HCT116 (cell line): ENCODE data around the gene PRDX6. TPM values are rescaled to one million over a fixed set of nuclear protein-coding genes. Genes with fewer than 3 reads are reported as not detected.

ENCODE experiments used
- ATAC-seq: fragments of 200-7000 bp; cut with Tn5 transposase; 2 replicates; pipeline ENCODE4 v1.9.1; 2020; ENCODE audit warnings: mild to moderate bottlenecking, moderate library complexity
- BruUV-seq: library from RNA; stranded (reverse); fragments of 400-500 nt; replicated peaks from 2 replicates; lab custom pipeline; 2021; lab: Mats Ljungman, UMichigan
- CTCF ChIA-PET: fragments of 300-600 bp; sonication (Branson Sonifier 250); formaldehyde crosslinking; loops from one replicate; lab custom pipeline; 2021; ENCODE audit warnings: antibody characterized with exemption; lab: Charles Lee
- POLR2A ChIA-PET: fragments of 300-600, 350-600 bp; sonication (Branson Sonifier 250); formaldehyde crosslinking; loops from one replicate; lab custom pipeline; 2021; ENCODE audit warnings: antibody characterized with exemption; lab: Charles Lee
- RAD21 ChIA-PET, 2 experiments: fragments of 300-600 bp; sonication (Branson Sonifier 250); formaldehyde crosslinking; loops; one replicate each; lab custom pipeline; 2023; ENCODE audit warnings: low total read pairs in 2 of 2; ENCODE audit not compliant: uncharacterized antibody in 2 of 2, unreplicated experiment in 2 of 2, low non-redundant PET in 1 of 2; lab: Charles Lee
- DNase-seq: peaks from one replicate; pipeline ENCODE4 v3.0.0-alpha.2; 2010; ENCODE audit warnings: low read depth, low spot score
- H2AFZ ChIP-seq: fragments of 200-600 bp; shearing (Covaris generic), sonication (generic); 2 replicates; pipeline ENCODE4 v1.6.1; 2017; ENCODE audit warnings: low read depth, mixed run types, mixed read lengths, antibody characterized with exemption, low read length; ENCODE audit not compliant: poor library complexity, severe bottlenecking
- H3K27ac ChIP-seq: 2 replicates; pipeline ENCODE4 v1.5.1; 2012; ENCODE audit warnings: low read depth, low read length
- H3K27me3 ChIP-seq: fragments of 200-600 bp; sonication (generic); 2 replicates; pipeline ENCODE4 v1.6.1; 2016; ENCODE audit warnings: mixed run types, low read length, mixed read lengths; ENCODE audit not compliant: insufficient read depth
- H3K36me3 ChIP-seq, 2 experiments: fragments of 200-500 bp in 1 of 2; fragments of 200-600 bp in 1 of 2; sonication (Bioruptor generic) in 1 of 2; sonication (generic) in 1 of 2; 2 replicates each; pipeline versions ENCODE4 v1.5.1 to v1.6.1; 2014 to 2016; ENCODE audit warnings: low read length in 2 of 2, inconsistent platforms in 1 of 2, mixed read lengths in 1 of 2, mixed run types in 1 of 2; ENCODE audit not compliant: insufficient read depth in 2 of 2, control insufficient read depth in 1 of 2
- H3K4me1 ChIP-seq, 2 experiments: fragments of 200-600 bp in 1 of 2; sonication (generic) in 1 of 2; 2 replicates each; pipeline versions ENCODE4 v1.5.1 to v1.6.1; 2012 to 2017; ENCODE audit warnings: low read length in 2 of 2, inconsistent platforms in 1 of 2, mild to moderate bottlenecking in 1 of 2, mixed read lengths in 1 of 2, mixed run types in 1 of 2, moderate library complexity in 1 of 2; ENCODE audit not compliant: insufficient read depth in 2 of 2, control insufficient read depth in 1 of 2
- H3K4me2 ChIP-seq: fragments of 200-600 bp; sonication (generic); 2 replicates; pipeline ENCODE4 v1.6.1; 2017; ENCODE audit warnings: mixed run types, low read length, mixed read lengths
- H3K4me3 ChIP-seq, 2 experiments: fragments of 200-600 bp in 1 of 2; sonication (generic) in 1 of 2; replicated peaks in 1 of 2; 2 replicates each; pipeline ENCODE4 v1.5.1; 2011 to 2016; ENCODE audit warnings: low read length in 2 of 2, control low read depth in 1 of 2, low read depth in 1 of 2, mild to moderate bottlenecking in 1 of 2, mixed read lengths in 1 of 2, mixed run types in 1 of 2
- H3K79me2 ChIP-seq: fragments of 200-600 bp; sonication (generic); 2 replicates; pipeline ENCODE4 v1.6.1; 2017; ENCODE audit warnings: mild to moderate bottlenecking, mixed run types, low read length, moderate library complexity, mixed read lengths; ENCODE audit not compliant: insufficient read depth
- H3K9ac ChIP-seq: fragments of 200-600 bp; sonication (generic); 2 replicates; pipeline ENCODE4 v1.6.1; 2016; ENCODE audit warnings: low read length, mixed read lengths
- H3K9me2 ChIP-seq: fragments of 200-600 bp; sonication (generic), shearing (Covaris generic); 2 replicates; pipeline ENCODE4 v1.6.1; 2017; ENCODE audit warnings: mixed run types, mild to moderate bottlenecking, moderate library complexity; ENCODE audit not compliant: insufficient read depth
- H3K9me3 ChIP-seq, 2 experiments: fragments of 200-500 bp in 1 of 2; fragments of 200-600 bp in 1 of 2; sonication (Bioruptor generic) in 1 of 2; sonication (generic) in 1 of 2; 2 replicates each; pipeline ENCODE4 v1.6.1; 2014 to 2017; ENCODE audit warnings: low read length in 2 of 2, mixed read lengths in 2 of 2, inconsistent platforms in 1 of 2, low read depth in 1 of 2, mild to moderate bottlenecking in 1 of 2, mixed run types in 1 of 2, moderate library complexity in 1 of 2; ENCODE audit not compliant: control insufficient read depth in 1 of 2, insufficient read depth in 1 of 2
- H4K20me1 ChIP-seq: fragments of 200-600 bp; sonication (generic), shearing (Covaris generic); 2 replicates; pipeline ENCODE4 v1.6.1; 2017; ENCODE audit warnings: mixed run types, mild to moderate bottlenecking, moderate library complexity; ENCODE audit not compliant: insufficient read depth
- CBX3 ChIP-seq: IDR thresholded peaks from 2 replicates; pipeline ENCODE4 v1.6.1; 2012; ENCODE audit warnings: low read depth
- CEBPB ChIP-seq: IDR thresholded peaks from 2 replicates; pipeline ENCODE4 v1.6.1; 2012; ENCODE audit warnings: low read depth
- EZH2 ChIP-seq: fragments of 200-600 bp; sonication (generic); IDR thresholded peaks from 2 replicates; pipeline ENCODE4 v1.6.1; 2017; ENCODE audit warnings: antibody characterized with exemption, mixed run types
- EZH2phosphoT487 ChIP-seq: fragments of 200-600 bp; IDR thresholded peaks from 2 replicates; pipeline ENCODE4 v1.6.1; 2018; ENCODE audit warnings: antibody characterized with exemption, borderline replicate concordance
- POLR2A ChIP-seq: IDR thresholded peaks from 2 replicates; pipeline ENCODE4 v1.7.0; 2011; ENCODE audit warnings: borderline replicate concordance; ENCODE audit not compliant: insufficient read depth, insufficient read length; ENCODE audit errors: extremely low read depth
- POLR2AphosphoS5 ChIP-seq: IDR thresholded peaks from 2 replicates; pipeline ENCODE4 v1.6.1; 2011; ENCODE audit warnings: mild to moderate bottlenecking, low read depth, low read length, moderate library complexity
- RAD21 ChIP-seq: IDR thresholded peaks from 2 replicates; pipeline ENCODE4 v1.6.1; 2012; ENCODE audit warnings: low read depth, mild to moderate bottlenecking
- SIN3A ChIP-seq: IDR thresholded peaks from 2 replicates; pipeline ENCODE4 v1.6.1; 2012; ENCODE audit warnings: low read depth
- SP1 ChIP-seq: IDR thresholded peaks from 2 replicates; pipeline ENCODE4 v1.6.1; 2012; ENCODE audit warnings: low read depth
- SRF ChIP-seq: IDR thresholded peaks from 2 replicates; pipeline ENCODE4 v1.6.1; 2012; ENCODE audit warnings: low read depth
- TCF7L2 ChIP-seq: IDR thresholded peaks from 2 replicates; pipeline ENCODE4 v1.7.0; 2011; ENCODE audit warnings: borderline replicate concordance, inconsistent platforms; ENCODE audit not compliant: insufficient read depth, insufficient read length; ENCODE audit errors: extremely low read depth
- ZFX ChIP-seq: fragments of 450-650 bp; IDR thresholded peaks from 2 replicates; pipeline ENCODE4 v1.6.1; 2017
- ZNF274 ChIP-seq: fragments of 200-500 bp; sonication (Bioruptor generic); IDR thresholded peaks from 2 replicates; pipeline ENCODE4 v1.6.1; 2014; ENCODE audit warnings: mild to moderate bottlenecking, low read depth, low read length, inconsistent platforms
- intact Hi-C: fragments of 100-400 bp; cut with micrococcal nuclease; formaldehyde crosslinking; loops from 2 replicates; pipeline ENCODE4 v1.10.0; 2022
- total RNA-seq: library from RNA; stranded (reverse); gene quantifications from one replicate; pipeline ENCODE4 v1.2.1, GENCODE V29; 2021; ENCODE audit not compliant: unreplicated experiment
- TF ChIP-seq, protein P1 (sequence below), 3 experiments: fragments of 200-600 bp in 1 of 3; sonication (generic) in 1 of 3; IDR thresholded peaks in 2 of 3; conservative IDR thresholded peaks in 1 of 3; 2 replicates each; pipeline ENCODE4 v1.5.1; 2012 to 2017; ENCODE audit warnings: low read depth in 2 of 3, low read length in 2 of 3, antibody characterized with exemption in 1 of 3, borderline replicate concordance in 1 of 3, control low read depth in 1 of 3, mild to moderate bottlenecking in 1 of 3, mixed read lengths in 1 of 3, mixed run types in 1 of 3, moderate library complexity in 1 of 3; ENCODE audit not compliant: insufficient read depth in 1 of 3
- TF ChIP-seq, protein P2 (sequence below): IDR thresholded peaks from 2 replicates; pipeline ENCODE4 v1.6.1; 2012
- TF ChIP-seq, protein P3 (sequence below): IDR thresholded peaks from 2 replicates; pipeline ENCODE4 v1.6.1; 2011; ENCODE audit warnings: mild to moderate bottlenecking, low read length, moderate library complexity; ENCODE audit not compliant: insufficient replicate concordance; ENCODE audit errors: extremely low read depth

PRDX6 gene
- total RNA-seq, 1 experiment from 2014 or later = 286 TPM

DNA sequence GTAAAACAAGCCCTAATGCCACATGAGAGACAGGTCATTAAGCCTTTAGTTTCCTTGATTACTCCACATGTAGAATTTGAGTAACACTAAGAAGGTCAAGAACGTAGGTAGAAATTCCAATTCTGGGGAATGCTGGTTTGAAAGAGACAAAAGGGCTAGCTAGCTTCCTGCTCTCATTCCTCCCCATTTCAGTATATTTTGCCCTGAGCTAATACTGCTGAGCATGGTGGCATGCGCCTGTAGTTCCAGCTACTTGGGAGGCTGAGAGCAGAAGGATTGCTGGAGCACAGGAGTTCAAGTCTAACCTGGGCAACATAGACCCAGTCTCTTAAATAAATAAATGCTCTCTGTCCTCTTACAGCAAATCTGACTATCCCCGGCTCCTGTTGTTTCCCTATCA is 12.8 kb downstream of the PRDX6 start (continued):
- TF ChIP-seq, protein P1, sequence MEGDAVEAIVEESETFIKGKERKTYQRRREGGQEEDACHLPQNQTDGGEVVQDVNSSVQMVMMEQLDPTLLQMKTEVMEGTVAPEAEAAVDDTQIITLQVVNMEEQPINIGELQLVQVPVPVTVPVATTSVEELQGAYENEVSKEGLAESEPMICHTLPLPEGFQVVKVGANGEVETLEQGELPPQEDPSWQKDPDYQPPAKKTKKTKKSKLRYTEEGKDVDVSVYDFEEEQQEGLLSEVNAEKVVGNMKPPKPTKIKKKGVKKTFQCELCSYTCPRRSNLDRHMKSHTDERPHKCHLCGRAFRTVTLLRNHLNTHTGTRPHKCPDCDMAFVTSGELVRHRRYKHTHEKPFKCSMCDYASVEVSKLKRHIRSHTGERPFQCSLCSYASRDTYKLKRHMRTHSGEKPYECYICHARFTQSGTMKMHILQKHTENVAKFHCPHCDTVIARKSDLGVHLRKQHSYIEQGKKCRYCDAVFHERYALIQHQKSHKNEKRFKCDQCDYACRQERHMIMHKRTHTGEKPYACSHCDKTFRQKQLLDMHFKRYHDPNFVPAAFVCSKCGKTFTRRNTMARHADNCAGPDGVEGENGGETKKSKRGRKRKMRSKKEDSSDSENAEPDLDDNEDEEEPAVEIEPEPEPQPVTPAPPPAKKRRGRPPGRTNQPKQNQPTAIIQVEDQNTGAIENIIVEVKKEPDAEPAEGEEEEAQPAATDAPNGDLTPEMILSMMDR (IDR thresholded peaks at IDR 0.05 in 2 of 3, conservative IDR thresholded peaks at IDR 0.05 in 1 of 3; ENCODE audit: borderline replicate concordance in 1 of 3, insufficient read depth in 1 of 3, low read depth in 2 of 3, low read length in 2 of 3) = no peak

DNA sequence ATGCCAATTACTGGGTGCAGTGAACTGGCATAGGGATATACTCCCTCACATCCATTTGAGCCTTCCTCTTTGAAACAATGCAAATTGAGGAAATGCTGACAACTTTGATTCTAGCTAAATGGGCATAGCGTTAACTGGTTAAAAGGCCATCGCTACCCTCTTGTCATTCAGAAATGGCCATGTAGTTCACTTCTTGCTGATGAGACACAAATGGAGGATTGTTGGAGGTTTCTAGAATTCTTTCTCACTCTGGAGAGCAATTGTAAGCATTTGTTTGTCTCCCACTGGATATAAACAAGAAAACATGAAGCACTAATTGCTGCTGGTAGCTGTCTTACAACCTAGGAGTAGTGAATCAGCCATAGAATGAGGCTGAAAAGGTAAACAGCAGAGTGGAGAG is 14.4 kb downstream of the PRDX6 start:
- ChIA-PET RAD21 (no interaction called here), POLR2A (no interaction called here), CTCF (no interaction called here)
- no TSS peak for BruUV-seq
- Histone ChIP-seq H3K4me3 (no peak overlapping the region), H3K27me3 (no peaks in the 10 kb centered on the region), H3K9me2 (no peaks in the 10 kb centered on the region), H4K20me1 (no peaks in the 10 kb centered on the region), H3K9ac (no peak overlapping the region), H3K79me2 (no peaks in the 10 kb centered on the region), H3K4me2 (no peak overlapping the region), H2AFZ (no peak overlapping the region), H3K27ac (no peak overlapping the region), H3K36me3 (peaks cover 14 to 27% of the 10 kb centered on the region in 2 experiments), H3K4me1 (peaks cover 0 to 5% of the 10 kb centered on the region in 2 experiments; a peak in 1 of 4 replicates), H3K9me3 (peaks cover 0 to 9% of the 10 kb centered on the region in 2 experiments; a peak in 1 of 4 replicates)
- ATAC-seq (no peak), DNase-seq (no peak)
- intact Hi-C loops = no loop called here
- no peak for TF ChIP-seq RAD21
- no peak for TF ChIP-seq ZNF274
- TF ChIP-seq, protein P2, sequence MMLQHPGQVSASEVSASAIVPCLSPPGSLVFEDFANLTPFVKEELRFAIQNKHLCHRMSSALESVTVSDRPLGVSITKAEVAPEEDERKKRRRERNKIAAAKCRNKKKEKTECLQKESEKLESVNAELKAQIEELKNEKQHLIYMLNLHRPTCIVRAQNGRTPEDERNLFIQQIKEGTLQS = no peak
- TF ChIP-seq SIN3A = no peak
- no peak for TF ChIP-seq SRF
- no peak for TF ChIP-seq POLR2A
- TF ChIP-seq TCF7L2 = no peak
- no peak for TF ChIP-seq CEBPB
- TF ChIP-seq, protein P3, sequence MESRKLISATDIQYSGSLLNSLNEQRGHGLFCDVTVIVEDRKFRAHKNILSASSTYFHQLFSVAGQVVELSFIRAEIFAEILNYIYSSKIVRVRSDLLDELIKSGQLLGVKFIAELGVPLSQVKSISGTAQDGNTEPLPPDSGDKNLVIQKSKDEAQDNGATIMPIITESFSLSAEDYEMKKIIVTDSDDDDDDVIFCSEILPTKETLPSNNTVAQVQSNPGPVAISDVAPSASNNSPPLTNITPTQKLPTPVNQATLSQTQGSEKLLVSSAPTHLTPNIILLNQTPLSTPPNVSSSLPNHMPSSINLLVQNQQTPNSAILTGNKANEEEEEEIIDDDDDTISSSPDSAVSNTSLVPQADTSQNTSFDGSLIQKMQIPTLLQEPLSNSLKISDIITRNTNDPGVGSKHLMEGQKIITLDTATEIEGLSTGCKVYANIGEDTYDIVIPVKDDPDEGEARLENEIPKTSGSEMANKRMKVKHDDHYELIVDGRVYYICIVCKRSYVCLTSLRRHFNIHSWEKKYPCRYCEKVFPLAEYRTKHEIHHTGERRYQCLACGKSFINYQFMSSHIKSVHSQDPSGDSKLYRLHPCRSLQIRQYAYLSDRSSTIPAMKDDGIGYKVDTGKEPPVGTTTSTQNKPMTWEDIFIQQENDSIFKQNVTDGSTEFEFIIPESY = no peak
- no peak for TF ChIP-seq CBX3
- TF ChIP-seq SP1 = no peak
- TF ChIP-seq, protein P1 (IDR thresholded peaks at IDR 0.05 in 2 of 3, conservative IDR thresholded peaks at IDR 0.05 in 1 of 3; ENCODE audit: borderline replicate concordance in 1 of 3, insufficient read depth in 1 of 3, low read depth in 2 of 3, low read length in 2 of 3) = no peak
- no peak for TF ChIP-seq EZH2phosphoT487
- no peak for TF ChIP-seq EZH2
- TF ChIP-seq ZFX = no peak
- TF ChIP-seq POLR2AphosphoS5 = no peak
